ENCODE measurements around the gene SLC6A13. TPM values are rescaled to one million over a fixed set of nuclear protein-coding genes. Genes with fewer than 3 reads are reported as not detected.

SLC6A13 gene
- total and polyA plus RNA-seq, 10 of the 15 experiments (the other 5 are each of a cell fraction or from before 2014, with no cell fraction given): 0.18 to 1.2 (median 0.20) TPM; not detected in 3

- DNase-seq (ENCODE audit: low read depth, low spot score) (no peak), FAIRE-seq (no peak), ATAC-seq (no peak)
- TF ChIP-seq MEF2B (IDR thresholded peaks at IDR 0.05; ENCODE audit: partially characterized antibody, poor library complexity, severe bottlenecking) (no peak), ZNF274 (IDR thresholded peaks at IDR 0.05; ENCODE audit: insufficient read depth, insufficient read length) (no peak)
- ChIA-PET RAD21 (ENCODE audit: unreplicated experiment) (no interaction called here), SMC1A (ENCODE audit: uncharacterized antibody, unreplicated experiment) (no interaction called here), CTCF (no interaction called here), POLR2A (interaction anchor here (0.5 kb wide), 1 partner anchor 147 kb away, joined by 3 read pairs; no protein-coding TSS in a partner anchor)
- Histone ChIP-seq H3K4me1 (ENCODE audit: control insufficient read depth, insufficient read depth, low read length) (peaks cover 8% of the 10 kb centered on the region), H3K27me3 (replicated peaks in 1 of 2; ENCODE audit: control insufficient read depth in 2 of 2, insufficient read depth in 2 of 2, low read length in 1 of 2) (no peaks in the 10 kb centered on the region; a peak in 3 of 4 replicates), H3K79me2 (ENCODE audit: control insufficient read depth, insufficient read depth, low read length) (no peaks in the 10 kb centered on the region), H3K9me3 (replicated peaks; ENCODE audit: control insufficient read depth, insufficient read depth, low read length) (no peaks in the 10 kb centered on the region), H4K20me1 (ENCODE audit: control insufficient read depth, insufficient read depth) (no peaks in the 10 kb centered on the region), H3K36me3 (ENCODE audit: control insufficient read depth in 2 of 2, insufficient read depth in 2 of 2, low read length in 1 of 2) (no peaks in the 10 kb centered on the region), H3K4me2 (ENCODE audit: control insufficient read depth, insufficient read depth) (no peak overlapping the region), H2AFZ (ENCODE audit: control insufficient read depth, low read depth, low read length) (no peak overlapping the region), H3K27ac (ENCODE audit: control insufficient read depth, insufficient read depth) (no peak overlapping the region), H3K9ac (ENCODE audit: control insufficient read depth, insufficient read depth, low read length) (no peak overlapping the region), H3K4me3 (no peak overlapping the region)
- intact Hi-C loops (cut with micrococcal nuclease; ENCODE audit: unreplicated experiment): no loop called here
- no TSS peak for BruUV-seq (replicated peaks)
- in situ Hi-C loops (cut with MboI): no loop called here
- WGBS (ENCODE audit: insufficient coverage, insufficient replicate concordance, low lambda C conversion rate, missing lambda C conversion rate): 40% methylated on average over 10 of the region's 10 CpGs
Measured at GRCh38 chr12:171276-171675, 91.4 kb downstream of the SLC6A13 start.

Other genes starting within 250 kb of the SLC6A13 start
- gene IQSEC3, start 196.1 kb downstream of the SLC6A13 start, total RNA-seq (2014; rRNA removed): not detected in 2 replicates
- gene IQSEC3, start 196.1 kb downstream of the SLC6A13 start, total RNA-seq (2014; rRNA removed; fragmentation: Illumina TruSeq; extraction: Trizol): not detected in 2 replicates
- not detected in 2 replicates for gene IQSEC3, start 196.1 kb downstream of the SLC6A13 start, total RNA-seq (2021)
- gene IQSEC3, start 196.1 kb downstream of the SLC6A13 start, polyA plus RNA-seq (2011; rRNA removed): not detected in 2 replicates
- gene IQSEC3, start 196.1 kb downstream of the SLC6A13 start, polyA plus RNA-seq (2014; fragmentation: Illumina TruSeq; extraction: Trizol): not detected in 2 replicates
- not detected for gene IQSEC3, start 196.1 kb downstream of the SLC6A13 start, polyA plus RNA-seq (2014; fragmentation: Nextera tagmentation; extraction: Ambion mirVana)
- gene IQSEC3, start 196.1 kb downstream of the SLC6A13 start, polyA plus RNA-seq (2014; rRNA removed): not detected in 2 replicates
- not detected for gene IQSEC3, start 196.1 kb downstream of the SLC6A13 start, polyA plus RNA-seq (2016; fragmentation: Nextera tagmentation; extraction: Ambion mirVana)
- gene SLC6A12, start 48.7 kb downstream of the SLC6A13 start, total RNA-seq (2014; rRNA removed): 0.06 TPM in 1 of 2 replicates, not detected in the other
- gene SLC6A12, start 48.7 kb downstream of the SLC6A13 start, total RNA-seq (2014; rRNA removed; fragmentation: Illumina TruSeq; extraction: Trizol): not detected in 2 replicates
- gene SLC6A12, start 48.7 kb downstream of the SLC6A13 start, total RNA-seq (2021): not detected in 2 replicates
- gene SLC6A12, start 48.7 kb downstream of the SLC6A13 start, polyA plus RNA-seq (2011; rRNA removed): 0.11 TPM in 1 of 2 replicates, not detected in the other
- gene SLC6A12, start 48.7 kb downstream of the SLC6A13 start, polyA plus RNA-seq (2014; fragmentation: Illumina TruSeq; extraction: Trizol): 0.07 TPM in 1 of 2 replicates, not detected in the other
- not detected for gene SLC6A12, start 48.7 kb downstream of the SLC6A13 start, polyA plus RNA-seq (2014; fragmentation: Nextera tagmentation; extraction: Ambion mirVana)
- not detected in 2 replicates for gene SLC6A12, start 48.7 kb downstream of the SLC6A13 start, polyA plus RNA-seq (2014; rRNA removed)
- gene SLC6A12, start 48.7 kb downstream of the SLC6A13 start, polyA plus RNA-seq (2016; fragmentation: Nextera tagmentation; extraction: Ambion mirVana): not detected
- 28.6 and 30.4 TPM in 2 replicates for gene KDM5A, start 126.5 kb upstream of the SLC6A13 start, total RNA-seq (2014; rRNA removed)
- 36.4 and 37.7 TPM in 2 replicates for gene KDM5A, start 126.5 kb upstream of the SLC6A13 start, total RNA-seq (2014; rRNA removed; fragmentation: Illumina TruSeq; extraction: Trizol)
- gene KDM5A, start 126.5 kb upstream of the SLC6A13 start, total RNA-seq (2021): 54.3 and 59.9 TPM in 2 replicates
- gene KDM5A, start 126.5 kb upstream of the SLC6A13 start, polyA plus RNA-seq (2011; rRNA removed): 26.7 and 28.1 TPM in 2 replicates
- gene KDM5A, start 126.5 kb upstream of the SLC6A13 start, polyA plus RNA-seq (2014; fragmentation: Illumina TruSeq; extraction: Trizol): 20.5 and 33.7 TPM in 2 replicates
- 10 to 100 TPM in 1 of 2 experiments, 1 to 10 TPM in 1; 9.0 to 10.5 TPM for gene KDM5A, start 126.5 kb upstream of the SLC6A13 start, polyA plus RNA-seq (2014; fragmentation: Nextera tagmentation; extraction: Ambion mirVana)
- gene KDM5A, start 126.5 kb upstream of the SLC6A13 start, polyA plus RNA-seq (2014; rRNA removed): 14.8 and 16.3 TPM in 2 replicates
- gene KDM5A, start 126.5 kb upstream of the SLC6A13 start, polyA plus RNA-seq (2016; fragmentation: Nextera tagmentation; extraction: Ambion mirVana): 10 to 100 TPM; 35.2 to 40.0 TPM
- gene CCDC77, start 138.8 kb upstream of the SLC6A13 start, total RNA-seq (2014; rRNA removed): 12.4 and 14.5 TPM in 2 replicates
- 18.9 and 21.5 TPM in 2 replicates for gene CCDC77, start 138.8 kb upstream of the SLC6A13 start, total RNA-seq (2014; rRNA removed; fragmentation: Illumina TruSeq; extraction: Trizol)
- 11.2 and 12.0 TPM in 2 replicates for gene CCDC77, start 138.8 kb upstream of the SLC6A13 start, total RNA-seq (2021)
- gene CCDC77, start 138.8 kb upstream of the SLC6A13 start, polyA plus RNA-seq (2011; rRNA removed): 16.5 and 22.2 TPM in 2 replicates
- 20.6 and 22.5 TPM in 2 replicates for gene CCDC77, start 138.8 kb upstream of the SLC6A13 start, polyA plus RNA-seq (2014; fragmentation: Illumina TruSeq; extraction: Trizol)
- 1 to 10 TPM; 8.8 to 9.9 TPM for gene CCDC77, start 138.8 kb upstream of the SLC6A13 start, polyA plus RNA-seq (2014; fragmentation: Nextera tagmentation; extraction: Ambion mirVana)
- gene CCDC77, start 138.8 kb upstream of the SLC6A13 start, polyA plus RNA-seq (2014; rRNA removed): 11.7 and 15.4 TPM in 2 replicates
- 10 to 100 TPM; 16.3 to 17.7 TPM for gene CCDC77, start 138.8 kb upstream of the SLC6A13 start, polyA plus RNA-seq (2016; fragmentation: Nextera tagmentation; extraction: Ambion mirVana)
- gene B4GALNT3, start 197.1 kb upstream of the SLC6A13 start, total RNA-seq (2014; rRNA removed): 3.1 and 3.6 TPM in 2 replicates
- 2.3 and 2.7 TPM in 2 replicates for gene B4GALNT3, start 197.1 kb upstream of the SLC6A13 start, total RNA-seq (2014; rRNA removed; fragmentation: Illumina TruSeq; extraction: Trizol)
- 3.1 and 3.8 TPM in 2 replicates for gene B4GALNT3, start 197.1 kb upstream of the SLC6A13 start, total RNA-seq (2021)
- gene B4GALNT3, start 197.1 kb upstream of the SLC6A13 start, polyA plus RNA-seq (2011; rRNA removed): 0.01 TPM in 1 of 2 replicates, not detected in the other
- 0.57 and 1.8 TPM in 2 replicates for gene B4GALNT3, start 197.1 kb upstream of the SLC6A13 start, polyA plus RNA-seq (2014; fragmentation: Illumina TruSeq; extraction: Trizol)
- gene B4GALNT3, start 197.1 kb upstream of the SLC6A13 start, polyA plus RNA-seq (2014; fragmentation: Nextera tagmentation; extraction: Ambion mirVana): under 1 TPM; 0.05 to 0.26 TPM
- 2.2 and 2.8 TPM in 2 replicates for gene B4GALNT3, start 197.1 kb upstream of the SLC6A13 start, polyA plus RNA-seq (2014; rRNA removed)
- 1 to 10 TPM; 3.8 to 4.2 TPM for gene B4GALNT3, start 197.1 kb upstream of the SLC6A13 start, polyA plus RNA-seq (2016; fragmentation: Nextera tagmentation; extraction: Ambion mirVana)